HepG2 (cell line): ENCODE data around the gene KDM4B. TPM values are rescaled to one million over a fixed set of nuclear protein-coding genes. Genes with fewer than 3 reads are reported as not detected.

Experiments used
- ATAC-seq: fragments of 200-7000 bp; cut with Tn5 transposase; 3 replicates; pipeline ENCODE4 v1.9.1; 2020; ENCODE audit warnings: mild to moderate bottlenecking, moderate library complexity
- BruUV-seq: library from RNA; stranded (reverse); fragments of 400-500 nt; replicated peaks from 2 replicates; lab custom pipeline; 2021; lab: Mats Ljungman, UMichigan
- CTCF ChIA-PET: fragments of 300-600 bp; formaldehyde crosslinking; extraction: SDS; loops from one replicate; lab custom pipeline; 2021; ENCODE audit warnings: low total read pairs, inconsistent platforms, low intra/inter-chr PET ratio; lab: Yijun Ruan, JAX
- POLR2A ChIA-PET: fragments of 350-600 bp; sonication (Branson Sonifier 250); formaldehyde crosslinking; loops from one replicate; lab custom pipeline; 2020; ENCODE audit warnings: antibody characterized with exemption, inconsistent platforms; lab: Yijun Ruan, JAX
- DNase-seq: peaks from one replicate; pipeline ENCODE4 v3.0.0-alpha.2; 2015; ENCODE audit warnings: low spot score
- FAIRE-seq: peaks from 3 replicates; lab custom pipeline; 2011; peaks lifted over from hg19 to GRCh38; lab: Jason Lieb, UNC
- H2AFZ ChIP-seq: one replicate; pipeline ENCODE4 v1.6.1; 2011; ENCODE audit warnings: low read length, inconsistent platforms
- H3K27ac ChIP-seq: fragments of 300-600 bp; 3 replicates; pipeline ENCODE4 v1.8.0; 2011; ENCODE audit warnings: mixed run types, mild to moderate bottlenecking, mixed read lengths, low read length, inconsistent platforms; ENCODE audit not compliant: insufficient read depth; ENCODE audit errors: extremely low read length
- H3K27me3 ChIP-seq, 2 experiments: fragments of 200-600 bp in 1 of 2; 2 replicates in 1 of 2; 3 replicates in 1 of 2; pipeline versions ENCODE4 v1.6.0 to v1.8.0; 2011; ENCODE audit warnings: low read length in 2 of 2, mild to moderate bottlenecking in 2 of 2, moderate library complexity in 2 of 2, inconsistent platforms in 1 of 2; ENCODE audit not compliant: insufficient read depth in 2 of 2, control insufficient read depth in 1 of 2
- H3K36me3 ChIP-seq, 2 experiments: fragments of 200-600 bp in 1 of 2; replicated peaks in 1 of 2; 2 replicates in 1 of 2; 3 replicates in 1 of 2; pipeline versions ENCODE4 v1.5.1 to v1.8.0; 2011; ENCODE audit warnings: low read length in 2 of 2, inconsistent platforms in 1 of 2; ENCODE audit not compliant: insufficient read depth in 2 of 2, control insufficient read depth in 1 of 2
- H3K4me1 ChIP-seq: 2 replicates; pipeline ENCODE4 v1.5.1; 2012; ENCODE audit warnings: low read length, inconsistent platforms; ENCODE audit not compliant: insufficient read depth
- H3K4me2 ChIP-seq: 2 replicates; pipeline ENCODE4 v1.6.0; 2011; ENCODE audit warnings: low read depth, low read length, inconsistent platforms
- H3K4me3 ChIP-seq, 3 experiments: fragments of 200-600 bp in 1 of 3; sonication (generic), shearing (Covaris generic) in 1 of 3; replicated peaks in 1 of 3; 2 replicates each; pipeline ENCODE4 v1.5.1; 2011 to 2016; ENCODE audit warnings: low read length in 3 of 3, inconsistent platforms in 2 of 3, low read depth in 2 of 3, mild to moderate bottlenecking in 2 of 3, control low read depth in 1 of 3, mixed read lengths in 1 of 3; ENCODE audit not compliant: insufficient read depth in 1 of 3
- H3K79me2 ChIP-seq: one replicate; pipeline ENCODE4 v1.6.1; 2011; ENCODE audit warnings: low read length, inconsistent platforms; ENCODE audit not compliant: insufficient read depth
- H3K9ac ChIP-seq: 2 replicates; pipeline ENCODE4 v1.6.0; 2011; ENCODE audit warnings: mild to moderate bottlenecking, low read depth, low read length, inconsistent platforms; ENCODE audit not compliant: insufficient read depth
- H3K9me3 ChIP-seq: 2 replicates; pipeline ENCODE4 v1.5.1; 2012; ENCODE audit warnings: mild to moderate bottlenecking, low read length
- H4K20me1 ChIP-seq: 2 replicates; pipeline ENCODE4 v1.6.0; 2011; ENCODE audit warnings: inconsistent platforms, mild to moderate bottlenecking, low read length, moderate library complexity; ENCODE audit not compliant: insufficient read depth
- DMAP1 ChIP-seq: IDR thresholded peaks from 2 replicates; pipeline ENCODE4 v1.6.1; 2016
- FOXK2 ChIP-seq: fragments of 450-650 bp; IDR thresholded peaks from 2 replicates; pipeline ENCODE4 v1.6.1; 2016
- FOXM1 ChIP-seq: sonication (generic); formaldehyde crosslinking; IDR thresholded peaks from 2 replicates; pipeline ENCODE4 v1.5.0; 2020; ENCODE audit warnings: missing genetic modification reagents
- HHEX ChIP-seq: IDR thresholded peaks from 2 replicates; pipeline ENCODE4 v1.6.1; 2016; ENCODE audit warnings: control low read depth
- MEF2D ChIP-seq: sonication (generic); formaldehyde crosslinking; IDR thresholded peaks from 2 replicates; pipeline ENCODE4 v1.5.1; 2020; ENCODE audit warnings: mild to moderate bottlenecking, missing genetic modification reagents
- PTBP1 ChIP-seq: fragments of 200-400 bp; formaldehyde crosslinking; IDR thresholded peaks from 2 replicates; pipeline ENCODE4 v1.6.1; 2018; ENCODE audit warnings: low read length, low read depth; ENCODE audit not compliant: poor library complexity, severe bottlenecking
- RBM39 ChIP-seq: fragments of 200-400 bp; formaldehyde crosslinking; IDR thresholded peaks from one replicate; pipeline ENCODE4 v1.6.1; 2018; ENCODE audit warnings: antibody characterized with exemption, mild to moderate bottlenecking, low read depth, low read length; ENCODE audit not compliant: poor library complexity, severe bottlenecking
- ZEB1 ChIP-seq: IDR thresholded peaks from 2 replicates; pipeline ENCODE4 v1.6.1; 2012; ENCODE audit warnings: mild to moderate bottlenecking, low read depth, inconsistent platforms; ENCODE audit not compliant: insufficient replicate concordance
- ZFAT ChIP-seq: sonication (generic); formaldehyde crosslinking; conservative IDR thresholded peaks from 2 replicates; pipeline ENCODE4 v1.8.1; 2023; ENCODE audit warnings: missing genetic modification reagents, inconsistent platforms
- ZNF234 ChIP-seq: sonication (generic); formaldehyde crosslinking; conservative IDR thresholded peaks from 2 replicates; pipeline ENCODE4 v1.5.1; 2020; ENCODE audit warnings: mild to moderate bottlenecking, missing genetic modification reagents
- ZNF547 ChIP-seq: sonication (generic); formaldehyde crosslinking; IDR thresholded peaks from 2 replicates; pipeline ENCODE4 v1.5.1; 2020; ENCODE audit warnings: mild to moderate bottlenecking, missing genetic modification reagents
- ZNF703 ChIP-seq: sonication (generic); formaldehyde crosslinking; IDR thresholded peaks from 2 replicates; pipeline ENCODE4 v1.5.1; 2020; ENCODE audit warnings: missing genetic modification reagents, mild to moderate bottlenecking, moderate library complexity, borderline replicate concordance
- ZNF768 ChIP-seq: sonication (generic); formaldehyde crosslinking; IDR thresholded peaks from 2 replicates; pipeline ENCODE4 v1.4.0; 2020; ENCODE audit warnings: missing genetic modification reagents
- WGBS: methylation state at CpG from one replicate; pipeline ENCODE4 v1.1.6; 2017; ENCODE audit warnings: low lambda C conversion rate; 5-methylcytosine and 5-hydroxymethylcytosine counted together
- in situ Hi-C: cut with HindIII; loops from 2 replicates; pipeline ENCODE4 v1.10.0; 2017; ENCODE audit warnings: low pct_unique_long_range_greater_than_20kb; ENCODE audit not compliant: extremely low pct_ligation_motif_present
- intact Hi-C: fragments of 100-400 bp; cut with micrococcal nuclease; formaldehyde crosslinking; loops from one replicate; pipeline ENCODE4 v1.10.0; 2022; ENCODE audit not compliant: unreplicated experiment
- polyA plus RNA-seq, 8 experiments: library from polyadenylated mRNA; depleted of rRNA in 3 of 8; stranded (reverse) in 7 of 8; unstranded in 1 of 8; fragments of >200 nt; fragmentation: Illumina TruSeq in 4 of 8; extraction: Trizol in 4 of 8; gene quantifications; 2 replicates each; pipeline versions ENCODE4 v1.2.1 to v1.2.3, GENCODE V29; 2011 to 2016; ENCODE audit warnings: low read depth in 4 of 8, missing spikeins in 1 of 8, mixed read lengths in 1 of 8; ENCODE audit not compliant: insufficient read depth in 1 of 8
- total RNA-seq, 5 experiments: library from RNA; depleted of rRNA; stranded (reverse); fragments of >200 nt; fragmentation: Illumina TruSeq; extraction: Trizol; gene quantifications; 2 replicates each; pipeline ENCODE4 v1.2.3, GENCODE V29; 2016; ENCODE audit warnings: low read depth in 1 of 5
- TF ChIP-seq, protein P1 (sequence below): sonication (generic); formaldehyde crosslinking; IDR thresholded peaks from 2 replicates; pipeline ENCODE4 v1.4.0; 2020; ENCODE audit warnings: mild to moderate bottlenecking, missing genetic modification reagents
- TF ChIP-seq, protein P2 (sequence below): sonication (generic); formaldehyde crosslinking; conservative IDR thresholded peaks from 2 replicates; pipeline ENCODE4 v1.5.0; 2020; ENCODE audit warnings: missing genetic modification reagents
- TF ChIP-seq, protein P3 (sequence below): IDR thresholded peaks from 2 replicates; pipeline ENCODE4 v1.6.1; 2016; ENCODE audit warnings: control low read depth

The KDM4B gene
- total and polyA plus RNA-seq, 2 of the 13 experiments (the other 11 are each of a cell fraction or from before 2014, with no cell fraction given) = 4.9 to 14.6 TPM

DNA sequence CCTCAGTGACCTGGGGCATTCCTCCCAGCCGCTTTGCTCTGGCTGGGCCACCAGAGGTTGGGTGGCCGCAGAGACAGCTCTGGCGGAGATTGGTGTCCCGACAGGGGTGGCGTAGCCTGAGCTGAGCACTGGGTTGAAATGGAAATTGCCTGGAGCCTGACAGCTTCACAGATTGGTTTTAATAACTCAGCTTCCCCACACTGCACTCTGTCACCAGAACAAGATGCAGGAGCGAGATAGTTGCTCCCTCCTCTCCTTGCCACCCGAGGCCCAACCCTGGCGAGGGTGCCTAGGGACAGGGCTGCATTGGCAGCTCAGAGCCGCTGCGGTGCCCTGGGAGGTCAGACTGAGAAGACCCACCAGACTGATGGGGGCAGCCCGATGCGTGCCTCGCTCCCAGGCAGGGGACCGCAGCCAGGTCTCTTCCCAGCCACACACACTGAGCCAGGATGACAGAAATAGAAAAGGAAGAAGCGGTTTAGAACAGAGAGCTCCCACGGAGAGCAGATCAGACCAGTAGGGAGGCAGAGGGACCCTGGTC is 84.1 kb downstream of the KDM4B start (continued):
- no peak for TF ChIP-seq ZFAT
- no peak for TF ChIP-seq DMAP1 (CRISPR knock-in tag)
- TF ChIP-seq PTBP1 = no peak
- TF ChIP-seq, protein P1, sequence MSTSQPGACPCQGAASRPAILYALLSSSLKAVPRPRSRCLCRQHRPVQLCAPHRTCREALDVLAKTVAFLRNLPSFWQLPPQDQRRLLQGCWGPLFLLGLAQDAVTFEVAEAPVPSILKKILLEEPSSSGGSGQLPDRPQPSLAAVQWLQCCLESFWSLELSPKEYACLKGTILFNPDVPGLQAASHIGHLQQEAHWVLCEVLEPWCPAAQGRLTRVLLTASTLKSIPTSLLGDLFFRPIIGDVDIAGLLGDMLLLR = no peak
- no peak for TF ChIP-seq ZNF547
- no peak for TF ChIP-seq FOXM1 (CRISPR knock-in tag)
- TF ChIP-seq, protein P2, sequence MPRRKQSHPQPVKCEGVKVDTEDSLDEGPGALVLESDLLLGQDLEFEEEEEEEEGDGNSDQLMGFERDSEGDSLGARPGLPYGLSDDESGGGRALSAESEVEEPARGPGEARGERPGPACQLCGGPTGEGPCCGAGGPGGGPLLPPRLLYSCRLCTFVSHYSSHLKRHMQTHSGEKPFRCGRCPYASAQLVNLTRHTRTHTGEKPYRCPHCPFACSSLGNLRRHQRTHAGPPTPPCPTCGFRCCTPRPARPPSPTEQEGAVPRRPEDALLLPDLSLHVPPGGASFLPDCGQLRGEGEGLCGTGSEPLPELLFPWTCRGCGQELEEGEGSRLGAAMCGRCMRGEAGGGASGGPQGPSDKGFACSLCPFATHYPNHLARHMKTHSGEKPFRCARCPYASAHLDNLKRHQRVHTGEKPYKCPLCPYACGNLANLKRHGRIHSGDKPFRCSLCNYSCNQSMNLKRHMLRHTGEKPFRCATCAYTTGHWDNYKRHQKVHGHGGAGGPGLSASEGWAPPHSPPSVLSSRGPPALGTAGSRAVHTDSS (CRISPR knock-in tag) = no peak
- no peak for TF ChIP-seq ZNF768 (CRISPR knock-in tag)

DNA sequence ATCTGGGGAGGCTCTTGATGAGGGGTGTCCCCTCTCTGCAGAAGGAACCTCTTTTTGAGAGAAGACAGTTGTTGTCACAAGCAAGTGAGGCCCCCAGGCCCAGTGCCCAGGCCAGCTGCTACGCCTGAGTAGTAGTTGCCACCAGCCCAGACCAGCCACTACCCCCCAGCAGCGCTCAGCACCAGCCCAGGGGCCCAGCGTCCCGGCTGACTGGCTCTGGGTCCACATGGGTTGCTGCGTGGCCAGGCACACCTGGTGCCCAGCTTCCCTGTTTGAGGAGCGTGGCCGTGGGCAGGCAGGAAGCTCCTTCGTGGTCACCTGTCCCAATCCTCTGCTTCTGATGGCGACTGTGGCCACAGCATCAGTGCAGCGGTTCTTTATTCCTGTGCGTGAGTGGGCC is 84.7 kb downstream of the KDM4B start:
- Histone ChIP-seq H3K27me3 (no peaks in the 10 kb centered on the region), H3K4me1 (no peaks in the 10 kb centered on the region), H3K79me2 (no peaks in the 10 kb centered on the region), H2AFZ (no peak overlapping the region), H3K4me3 (no peak overlapping the region), H3K9me3 (no peaks in the 10 kb centered on the region), H3K36me3 (peaks cover 17 to 26% of the 10 kb centered on the region in 2 experiments; a peak in 3 of 5 replicates), H3K4me2 (no peak overlapping the region), H4K20me1 (peaks cover 10% of the 10 kb centered on the region; the same call in 1 of the 2 replicates), H3K9ac (no peak overlapping the region), H3K27ac (no peak overlapping the region)
- 98% methylated on average over 7 of the region's 11 CpGs for WGBS
- POLR2A ChIA-PET = no interaction called here
- DNase-seq (no peak), FAIRE-seq (no peak), ATAC-seq (no peak)
- in situ Hi-C loops = no loop called here
- TF ChIP-seq MEF2D (CRISPR knock-in tag) (no peak), RBM39 (no peak), FOXK2 (no peak), ZNF703 (CRISPR knock-in tag) (no peak), HHEX (no peak), ZEB1 (no peak), ZNF234 (no peak)
- TF ChIP-seq, protein P3, sequence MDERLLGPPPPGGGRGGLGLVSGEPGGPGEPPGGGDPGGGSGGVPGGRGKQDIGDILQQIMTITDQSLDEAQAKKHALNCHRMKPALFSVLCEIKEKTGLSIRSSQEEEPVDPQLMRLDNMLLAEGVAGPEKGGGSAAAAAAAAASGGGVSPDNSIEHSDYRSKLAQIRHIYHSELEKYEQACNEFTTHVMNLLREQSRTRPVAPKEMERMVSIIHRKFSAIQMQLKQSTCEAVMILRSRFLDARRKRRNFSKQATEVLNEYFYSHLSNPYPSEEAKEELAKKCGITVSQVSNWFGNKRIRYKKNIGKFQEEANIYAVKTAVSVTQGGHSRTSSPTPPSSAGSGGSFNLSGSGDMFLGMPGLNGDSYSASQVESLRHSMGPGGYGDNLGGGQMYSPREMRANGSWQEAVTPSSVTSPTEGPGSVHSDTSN (CRISPR knock-in tag) = no peak
- CTCF ChIA-PET = no interaction called here
- BruUV-seq = no TSS peak
- intact Hi-C loops = no loop called here
